Muscle of leg (tissue), 11 donors: ENCODE measurements around the gene CUBN. TPM values are rescaled to one million over a fixed set of nuclear protein-coding genes. Genes with fewer than 3 reads are reported as not detected.

Experiments used
- DNase-seq: peaks from one replicate; pipeline ENCODE4 v3.0.0; 2013
- H3K27ac ChIP-seq: one replicate; pipeline ENCODE4 v1.5.1; 2013; ENCODE audit warnings: mild to moderate bottlenecking, low read length, control low read depth
- H3K27me3 ChIP-seq: one replicate; pipeline ENCODE4 v1.6.1; 2013; ENCODE audit warnings: low read length; ENCODE audit not compliant: control insufficient read depth, insufficient read depth
- H3K36me3 ChIP-seq: one replicate; pipeline ENCODE4 v1.6.1; 2013; ENCODE audit warnings: low read length; ENCODE audit not compliant: control insufficient read depth, insufficient read depth
- H3K4me1 ChIP-seq: one replicate; pipeline ENCODE4 v1.6.1; 2013; ENCODE audit warnings: low read length; ENCODE audit not compliant: control insufficient read depth, insufficient read depth
- H3K4me3 ChIP-seq: one replicate; pipeline ENCODE4 v1.5.1; 2013; ENCODE audit warnings: low read length, control low read depth
- H3K9me3 ChIP-seq: replicated peaks from 2 replicates; pipeline ENCODE4 v1.6.1; 2013; ENCODE audit warnings: low read depth, low read length; ENCODE audit not compliant: control insufficient read depth
- WGBS: methylation state at CpG from one replicate; pipeline ENCODE4 v1.1.5; 2013; ENCODE audit warnings: missing lambda C conversion rate; ENCODE audit not compliant: insufficient coverage; 5-methylcytosine and 5-hydroxymethylcytosine counted together
- polyA plus RNA-seq, 8 donors: library from polyadenylated mRNA; unstranded; fragments of 120-200 nt; gene quantifications; one replicate each; pipeline versions ENCODE4 v1.2.1 to v1.2.3, GENCODE V29; 2013; ENCODE audit warnings: inconsistent platforms in 1 of 8, low replicate concordance in 1 of 8; ENCODE audit not compliant: insufficient read length in 8 of 8, insufficient read depth in 1 of 8
- total RNA-seq: library from RNA; stranded (reverse); fragments of 120-200 nt; gene quantifications from one replicate; pipeline ENCODE4 v1.2.4, GENCODE V29; 2013

CUBN gene
- total and polyA plus RNA-seq, 9 donors, result 1.4 to 5.0 (median 2.0) TPM

DNA sequence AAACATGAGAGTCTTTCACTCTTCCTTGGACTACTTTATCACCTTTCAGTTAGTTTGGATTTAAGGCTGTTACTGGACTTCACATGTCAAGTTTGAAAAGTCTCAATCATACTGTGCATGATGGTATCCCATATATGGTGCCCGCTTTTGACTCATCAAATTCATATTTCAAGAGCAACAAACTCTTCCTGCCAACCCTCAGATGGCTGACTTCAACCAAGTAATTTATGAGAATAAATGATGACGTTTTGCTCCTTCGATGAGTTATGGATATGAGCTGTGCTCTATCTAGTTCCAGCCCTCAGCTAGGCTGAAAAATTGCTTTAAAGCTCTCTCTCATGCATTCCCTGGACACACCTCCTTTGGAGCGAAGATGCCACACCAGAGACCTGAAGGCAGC lies 202.1 kb downstream of the CUBN start:
- no peak overlapping the region for H3K4me3 ChIP-seq
- no peak overlapping the region for H3K27ac ChIP-seq
- no CpG with 5 or more reads among the region's 4 CpGs for WGBS

DNA sequence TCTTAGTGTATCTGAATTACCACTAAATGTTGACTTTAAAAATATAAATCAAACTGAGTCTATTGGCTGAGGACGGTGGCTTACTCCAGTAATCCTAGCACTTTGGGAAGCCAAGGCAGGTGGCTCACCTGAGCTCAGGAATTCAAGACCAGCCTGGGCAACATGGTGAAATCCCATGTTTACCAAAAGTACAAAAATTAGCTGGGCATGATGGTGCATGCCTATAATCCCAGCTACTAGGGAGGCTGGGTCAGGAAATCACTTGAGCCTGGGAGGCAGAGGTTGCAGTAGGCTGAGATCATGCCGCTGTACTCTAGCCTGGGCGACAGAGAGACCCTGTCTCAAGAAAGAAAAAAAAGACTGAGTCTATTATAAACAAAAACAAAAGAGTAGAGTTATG lies 205.9 kb downstream of the CUBN start:
- no CpG with 5 or more reads among the region's 3 CpGs for WGBS
- Histone ChIP-seq H3K36me3 (no peaks in the 10 kb centered on the region), H3K27ac (no peak overlapping the region), H3K4me1 (peaks cover 5% of the 10 kb centered on the region), H3K9me3 (no peaks in the 10 kb centered on the region), H3K27me3 (no peaks in the 10 kb centered on the region), H3K4me3 (no peak overlapping the region)
- no peak for DNase-seq

More for the DNA sequence above, 202.1 kb downstream of the CUBN start:
- Histone ChIP-seq H3K9me3 (no peaks in the 10 kb centered on the region), H3K27me3 (no peaks in the 10 kb centered on the region), H3K36me3 (no peaks in the 10 kb centered on the region), H3K4me1 (no peaks in the 10 kb centered on the region)
- DNase-seq, result no peak

- H3K4me3 ChIP-seq, result no peak overlapping the region
- WGBS, result 69% methylated on average over 2 of the region's 2 CpGs
- H3K27me3 ChIP-seq, result no peaks in the 10 kb centered on the region
- no peaks in the 10 kb centered on the region for H3K36me3 ChIP-seq
- no peak overlapping the region for H3K27ac ChIP-seq
- H3K9me3 ChIP-seq, result no peaks in the 10 kb centered on the region
- DNase-seq, result no peak
- H3K4me1 ChIP-seq, result peaks cover 5% of the 10 kb centered on the region
These were observed 206.3 kb downstream of the CUBN start for GRCh38 chr10:16923309-16923708.

- Histone ChIP-seq H3K4me1 (peaks cover 5% of the 10 kb centered on the region), H3K4me3 (no peak overlapping the region), H3K9me3 (peaks cover 3% of the 10 kb centered on the region), H3K27ac (peak overlapping the region; percentile 79), H3K27me3 (no peaks in the 10 kb centered on the region), H3K36me3 (no peaks in the 10 kb centered on the region)
- WGBS, result 43% methylated on average over 3 of the region's 9 CpGs
- DNase-seq, result peak; percentile 75
These were observed 210.3 kb downstream of the CUBN start for GRCh38 chr10:16919121-16919982.

GRCh38 chr10:16916496-16916895 lies 213.1 kb downstream of the CUBN start:
- Histone ChIP-seq H3K36me3 (no peaks in the 10 kb centered on the region), H3K4me1 (peaks cover 5% of the 10 kb centered on the region), H3K27me3 (no peaks in the 10 kb centered on the region), H3K4me3 (no peak overlapping the region), H3K27ac (no peak overlapping the region), H3K9me3 (peaks cover 3% of the 10 kb centered on the region)
- no peak for DNase-seq
- WGBS, result 100% methylated on average over 2 of the region's 6 CpGs

GRCh38 chr10:16915300-16915699 lies 214.3 kb downstream of the CUBN start:
- no peaks in the 10 kb centered on the region for H3K36me3 ChIP-seq
- no peak for DNase-seq
- no CpG with 5 or more reads among the region's 2 CpGs for WGBS
- H3K4me3 ChIP-seq, result no peak overlapping the region
- no peak overlapping the region for H3K27ac ChIP-seq
- peaks cover 5% of the 10 kb centered on the region for H3K4me1 ChIP-seq
- H3K27me3 ChIP-seq, result no peaks in the 10 kb centered on the region
- peaks cover 3% of the 10 kb centered on the region for H3K9me3 ChIP-seq

DNA sequence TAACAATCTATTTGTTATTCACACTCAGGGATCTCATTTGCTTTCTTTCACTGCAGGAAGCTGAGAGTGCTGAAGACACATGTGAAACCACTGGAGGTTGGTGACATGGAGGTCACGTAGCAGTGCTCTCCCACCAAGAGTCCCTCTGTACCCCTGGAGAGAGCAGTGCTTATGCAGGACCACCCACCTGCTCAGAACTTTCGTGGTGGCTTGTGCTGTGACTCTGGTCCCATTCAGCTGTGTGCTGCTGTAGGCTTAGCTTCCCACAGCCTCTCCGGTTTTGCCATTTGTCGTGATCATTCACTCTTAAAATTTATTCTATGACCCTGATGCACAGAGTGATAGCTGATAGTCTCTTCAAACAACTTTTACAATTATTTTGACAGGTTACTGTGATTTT lies 216.3 kb downstream of the CUBN start:
- no peaks in the 10 kb centered on the region for H3K4me1 ChIP-seq
- H3K36me3 ChIP-seq, result no peaks in the 10 kb centered on the region
- no peaks in the 10 kb centered on the region for H3K27me3 ChIP-seq
- H3K4me3 ChIP-seq, result no peak overlapping the region
- H3K9me3 ChIP-seq, result peaks cover 3% of the 10 kb centered on the region
- no peak overlapping the region for H3K27ac ChIP-seq
- 75% methylated on average over 2 of the region's 4 CpGs for whole genome bisulfite sequencing
- no peak for DNase-seq

DNA sequence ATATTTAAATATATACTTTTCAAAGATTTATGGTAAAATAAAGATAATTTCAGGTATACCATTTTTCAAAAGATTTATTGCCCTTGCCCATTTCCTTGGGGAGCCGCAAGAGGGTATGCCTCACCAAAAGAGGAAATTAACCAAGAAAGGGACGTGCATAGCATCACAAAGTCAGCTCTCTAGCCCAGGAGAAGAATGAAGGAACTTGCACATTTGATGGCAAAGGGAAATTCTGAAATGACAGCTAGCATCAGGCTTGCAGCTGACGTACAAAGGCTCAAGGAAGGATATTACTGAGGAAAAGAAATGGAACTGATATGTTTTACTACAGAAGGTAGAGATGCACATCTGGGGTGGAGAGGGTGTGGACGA lies 218.8 kb downstream of the CUBN start:
- H3K4me3 ChIP-seq, result no peak overlapping the region
- H3K27ac ChIP-seq, result no peak overlapping the region
- no peaks in the 10 kb centered on the region for H3K27me3 ChIP-seq
- H3K4me1 ChIP-seq, result no peaks in the 10 kb centered on the region
- no peaks in the 10 kb centered on the region for H3K36me3 ChIP-seq
- peak; percentile 30 for DNase-seq
- H3K9me3 ChIP-seq, result no peaks in the 10 kb centered on the region
- 64% methylated on average over 2 of the region's 4 CpGs for WGBS

- Histone ChIP-seq H3K36me3 (no peaks in the 10 kb centered on the region), H3K27me3 (no peaks in the 10 kb centered on the region), H3K27ac (peak overlapping the region; percentile 51), H3K4me1 (no peaks in the 10 kb centered on the region), H3K9me3 (no peaks in the 10 kb centered on the region), H3K4me3 (no peak overlapping the region)
- WGBS, result no CpG with 5 or more reads among the region's 4 CpGs
- no peak for DNase-seq
These were observed 219.4 kb downstream of the CUBN start for GRCh38 chr10:16909961-16910792.

GRCh38 chr10:16909271-16909767 lies 220.3 kb downstream of the CUBN start:
- Histone ChIP-seq H3K9me3 (no peaks in the 10 kb centered on the region), H3K36me3 (no peaks in the 10 kb centered on the region), H3K27me3 (no peaks in the 10 kb centered on the region), H3K27ac (peak overlapping the region; percentile 51), H3K4me1 (peaks cover 4% of the 10 kb centered on the region), H3K4me3 (no peak overlapping the region)
- WGBS, result no CpG with 5 or more reads among the region's 1 CpG
- peak; percentile 79 for DNase-seq
